SU-DHL-6 (cell line): ENCODE measurements around the gene BEND6.
A peak's percentile ranks its signal among the peaks of the same experiment; 100 is the strongest.

ENCODE experiments used
- H2AFZ ChIP-seq: fragments of 200-600 bp; sonication (generic); 2 replicates; pipeline ENCODE4 v1.6.1; 2014; ENCODE audit warnings: low read depth, mild to moderate bottlenecking, moderate library complexity, mixed read lengths, antibody characterized with exemption, low read length; ENCODE audit not compliant: severe bottlenecking
- H3F3A ChIP-seq: fragments of 200-600 bp; shearing (Covaris generic); 2 replicates; pipeline ENCODE4 v1.6.0; 2016; ENCODE audit warnings: antibody characterized with exemption, mild to moderate bottlenecking; ENCODE audit not compliant: insufficient read depth
- H3K27ac ChIP-seq: fragments of 200-600 bp; sonication (generic); 2 replicates; pipeline ENCODE4 v1.5.1; 2016; ENCODE audit warnings: low read depth, mild to moderate bottlenecking, low read length, moderate library complexity, mixed read lengths
- H3K27me3 ChIP-seq: fragments of 200-600 bp; sonication (generic), shearing (Covaris generic); 2 replicates; pipeline ENCODE4 v1.6.0; 2014; ENCODE audit warnings: mild to moderate bottlenecking, low read length
- H3K36me3 ChIP-seq: fragments of 200-600 bp; sonication (generic); 2 replicates; pipeline ENCODE4 v1.6.1; 2014; ENCODE audit warnings: mild to moderate bottlenecking, low read length, mixed read lengths
- H3K4me2 ChIP-seq: fragments of 300-600, 200-600 bp; shearing (Covaris generic), sonication (generic); 2 replicates; pipeline ENCODE4 v1.6.0; 2014; ENCODE audit warnings: low read length, low read depth, mild to moderate bottlenecking; ENCODE audit not compliant: poor library complexity, severe bottlenecking
- H3K4me3 ChIP-seq: fragments of 200-600 bp; sonication (generic); 2 replicates; pipeline ENCODE4 v1.5.1; 2014; ENCODE audit warnings: antibody characterized with exemption, low read length, mild to moderate bottlenecking, mixed read lengths; ENCODE audit not compliant: insufficient read depth, poor library complexity, severe bottlenecking
- H3K79me2 ChIP-seq: fragments of 200-600 bp; sonication (generic); 2 replicates; pipeline ENCODE4 v1.6.1; 2014; ENCODE audit warnings: mild to moderate bottlenecking, low read length, moderate library complexity; ENCODE audit not compliant: insufficient read depth
- H3K9ac ChIP-seq: fragments of 200-600 bp; sonication (generic); 2 replicates; pipeline ENCODE4 v1.7.0; 2014; ENCODE audit warnings: mild to moderate bottlenecking, low read length
- H3K9me2 ChIP-seq: fragments of 200-600 bp; sonication (generic); replicated peaks from 2 replicates; pipeline ENCODE4 v1.6.1; 2014; ENCODE audit warnings: low read length; ENCODE audit not compliant: insufficient read depth
- H3K9me3 ChIP-seq: fragments of 200-600 bp; sonication (generic); 2 replicates; pipeline ENCODE4 v1.6.1; 2014; ENCODE audit warnings: low read length, mixed read lengths; ENCODE audit not compliant: insufficient read depth
- H4K20me1 ChIP-seq: fragments of 200-600 bp; sonication (generic); 2 replicates; pipeline ENCODE4 v1.6.1; 2014; ENCODE audit warnings: low read depth, mild to moderate bottlenecking, antibody characterized with exemption, low read length, moderate library complexity, mixed read lengths
- CTCF ChIP-seq: fragments of 200-600 bp; sonication (generic); IDR thresholded peaks from one replicate; pipeline ENCODE4 v1.5.1; 2017; ENCODE audit warnings: antibody characterized with exemption, mild to moderate bottlenecking, low read length, moderate library complexity; ENCODE audit not compliant: insufficient read depth, poor library complexity, severe bottlenecking
- EZH2phosphoT487 ChIP-seq: fragments of 200-600 bp; sonication (generic), shearing (Covaris generic); conservative IDR thresholded peaks from 2 replicates; pipeline ENCODE4 v1.6.1; 2018; ENCODE audit warnings: mild to moderate bottlenecking, antibody characterized with exemption, low read length, moderate library complexity, mixed read lengths

The BEND6 gene

GRCh38 chr6:56953597-56954402 is 1.1 kb upstream of the BEND6 start:
- Histone ChIP-seq H3K9me3 (no peaks in the 10 kb centered on the region), H3K79me2 (no peaks in the 10 kb centered on the region), H3K27ac (no peak overlapping the region)

GRCh38 chr6:56955171-56956155 is 556 bp downstream of the BEND6 start:
- H3K27ac ChIP-seq: peak overlapping the region; percentile 6; the same call in 1 of the 2 replicates
- no peaks in the 10 kb centered on the region for H3K9me3 ChIP-seq
- TF ChIP-seq EZH2phosphoT487 (no peak), CTCF (peak; percentile 74)
- H2AFZ ChIP-seq: peak overlapping the region; percentile 86
- H3K9ac ChIP-seq: peak overlapping the region; percentile 41
- no peaks in the 10 kb centered on the region for H4K20me1 ChIP-seq
- H3K4me2 ChIP-seq: peak overlapping the region; percentile 65
- 0 out of 2 replicates have a peak, but pooled peaks cover 5% of the 10 kb centered on the region for H3F3A ChIP-seq
- no peaks in the 10 kb centered on the region for H3K79me2 ChIP-seq
- peak overlapping the region; percentile 50 for H3K4me3 ChIP-seq
- H3K9me2 ChIP-seq: no peaks in the 10 kb centered on the region
- no peaks in the 10 kb centered on the region for H3K36me3 ChIP-seq
- no peaks in the 10 kb centered on the region for H3K27me3 ChIP-seq

More at GRCh38 chr6:56953597-56954402, 1.1 kb upstream of the BEND6 start:
- 0 out of 2 replicates have a peak, but pooled peaks cover 5% of the 10 kb centered on the region for H3F3A ChIP-seq
- H3K36me3 ChIP-seq: no peaks in the 10 kb centered on the region
- no peaks in the 10 kb centered on the region for H4K20me1 ChIP-seq
- TF ChIP-seq EZH2phosphoT487: 0 out of 2 replicates have a peak, but pooled peaks have one; percentile 38
- no peak for TF ChIP-seq CTCF
- H3K4me2 ChIP-seq: peak overlapping the region; percentile 37
- no peaks in the 10 kb centered on the region for H3K27me3 ChIP-seq
- peak overlapping the region; percentile 41 for H3K9ac ChIP-seq
- H3K4me3 ChIP-seq: peak overlapping the region; percentile 50
- H2AFZ ChIP-seq: peak overlapping the region; percentile 39
- no peaks in the 10 kb centered on the region for H3K9me2 ChIP-seq

GRCh38 chr6:56956491-56956890 is 1.6 kb downstream of the BEND6 start:
- no peak overlapping the region for H2AFZ ChIP-seq
- no peaks in the 10 kb centered on the region for H3K9me3 ChIP-seq
- H3K79me2 ChIP-seq: no peaks in the 10 kb centered on the region
- no peaks in the 10 kb centered on the region for H3K36me3 ChIP-seq
- no peaks in the 10 kb centered on the region for H4K20me1 ChIP-seq
- H3K4me3 ChIP-seq: no peak overlapping the region
- H3K4me2 ChIP-seq: no peak overlapping the region
- TF ChIP-seq CTCF (no peak), EZH2phosphoT487 (no peak)
- H3K9me2 ChIP-seq: no peaks in the 10 kb centered on the region
- 0 out of 2 replicates have a peak, but pooled peaks cover 5% of the 10 kb centered on the region for H3F3A ChIP-seq
- no peak overlapping the region for H3K9ac ChIP-seq
- no peak overlapping the region for H3K27ac ChIP-seq
- no peaks in the 10 kb centered on the region for H3K27me3 ChIP-seq
